GM06990 (cell line): Measurements from ENCODE around the gene CRISPLD2.
"Not testable (repeated sequence)": the region's sequence is repeated elsewhere in the genome, so short reads cannot be mapped to it uniquely, and the experiment has no call there.

ENCODE experiments used
- DNase-seq: peaks from one replicate; pipeline ENCODE4 v3.0.0-alpha.2; 2011; ENCODE audit not compliant: insufficient read length; ENCODE audit errors: extremely low read depth
- H3K27me3 ChIP-seq: replicated peaks from 2 replicates; pipeline ENCODE4 v1.6.0; 2011; ENCODE audit warnings: low read length; ENCODE audit not compliant: control insufficient read depth, insufficient read depth
- H3K36me3 ChIP-seq: 2 replicates; pipeline ENCODE4 v1.5.1; 2011; ENCODE audit warnings: low read length; ENCODE audit not compliant: control insufficient read depth, insufficient read depth
- H3K4me3 ChIP-seq: replicated peaks from 2 replicates; pipeline ENCODE4 v1.5.1; 2011; ENCODE audit warnings: low read depth, mild to moderate bottlenecking, control low read depth, low read length
- CTCF ChIP-seq: IDR thresholded peaks from 2 replicates; pipeline ENCODE4 v1.5.1; 2011; ENCODE audit warnings: low read length, control low read depth, mild to moderate bottlenecking, inconsistent platforms; ENCODE audit not compliant: insufficient read depth, poor library complexity, severe bottlenecking

CRISPLD2 gene

GRCh38 chr16:84827131-84827574 is 7.4 kb downstream of the CRISPLD2 start:
- H3K36me3 ChIP-seq, result no peaks in the 10 kb centered on the region
- H3K27me3 ChIP-seq, result peaks cover 3% of the 10 kb centered on the region; the same call in 1 of the 2 replicates
- no peak overlapping the region for H3K4me3 ChIP-seq
- no peak for TF ChIP-seq CTCF
- DNase-seq, result no peak

- peaks cover 2% of the 10 kb centered on the region; the same call in 1 of the 2 replicates for H3K27me3 ChIP-seq
- DNase-seq, result no peak
- TF ChIP-seq CTCF, result no peak
- no peak overlapping the region for H3K4me3 ChIP-seq
- no peaks in the 10 kb centered on the region for H3K36me3 ChIP-seq
Measured at GRCh38 chr16:84827897-84828296, 8.1 kb downstream of the CRISPLD2 start.

- H3K4me3 ChIP-seq, result no peak overlapping the region
- no peaks in the 10 kb centered on the region for H3K36me3 ChIP-seq
- DNase-seq, result no peak
- 0 out of 2 replicates have a peak, but pooled peaks cover 2% of the 10 kb centered on the region for H3K27me3 ChIP-seq
- no peak for TF ChIP-seq CTCF
Measured at GRCh38 chr16:84828322-84828721, 8.5 kb downstream of the CRISPLD2 start.

DNA sequence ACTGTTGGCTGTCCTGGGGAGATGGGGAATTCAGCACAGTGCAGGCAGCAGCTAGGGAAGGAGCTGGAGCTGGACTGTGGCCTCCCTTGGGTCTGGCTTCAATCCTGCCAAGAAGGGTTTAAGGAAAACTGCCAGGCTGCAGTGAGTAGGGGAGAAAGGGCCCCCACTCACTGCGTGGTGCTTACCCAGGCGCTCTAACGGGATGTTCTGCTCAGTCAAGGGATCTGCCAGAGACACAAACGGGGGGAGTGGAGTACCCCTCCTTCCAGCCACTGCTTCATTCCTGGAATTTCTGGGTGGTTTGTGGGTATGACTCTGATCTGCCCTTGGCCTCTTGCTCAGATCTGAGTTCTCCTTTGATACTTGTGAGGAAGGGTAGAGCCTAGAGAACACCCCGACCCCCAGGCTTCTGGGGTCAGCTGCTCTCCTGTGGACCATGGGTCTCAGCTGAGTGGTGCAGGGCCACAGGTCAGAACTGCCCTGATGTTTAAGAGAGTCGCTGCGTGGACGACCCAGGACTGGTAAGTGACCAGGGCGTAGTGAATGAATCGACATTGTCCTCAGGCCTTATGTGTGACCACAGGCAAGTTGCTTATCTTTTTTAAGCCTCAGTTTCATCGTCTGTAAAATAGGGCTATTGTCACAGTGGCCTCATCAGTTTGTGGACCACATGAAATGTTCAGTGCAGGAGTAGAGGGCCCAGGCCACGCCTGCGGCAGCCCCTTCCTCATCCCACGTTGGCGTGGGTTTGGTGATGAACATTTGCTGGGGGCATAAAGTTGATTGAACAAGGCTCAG is 9.6 kb downstream of the CRISPLD2 start:
- Histone ChIP-seq H3K36me3 (no peaks in the 10 kb centered on the region), H3K4me3 (no peak overlapping the region), H3K27me3 (0 out of 2 replicates have a peak, but pooled peaks cover 2% of the 10 kb centered on the region)
- DNase-seq, result no peak
- TF ChIP-seq CTCF, result no peak

DNA sequence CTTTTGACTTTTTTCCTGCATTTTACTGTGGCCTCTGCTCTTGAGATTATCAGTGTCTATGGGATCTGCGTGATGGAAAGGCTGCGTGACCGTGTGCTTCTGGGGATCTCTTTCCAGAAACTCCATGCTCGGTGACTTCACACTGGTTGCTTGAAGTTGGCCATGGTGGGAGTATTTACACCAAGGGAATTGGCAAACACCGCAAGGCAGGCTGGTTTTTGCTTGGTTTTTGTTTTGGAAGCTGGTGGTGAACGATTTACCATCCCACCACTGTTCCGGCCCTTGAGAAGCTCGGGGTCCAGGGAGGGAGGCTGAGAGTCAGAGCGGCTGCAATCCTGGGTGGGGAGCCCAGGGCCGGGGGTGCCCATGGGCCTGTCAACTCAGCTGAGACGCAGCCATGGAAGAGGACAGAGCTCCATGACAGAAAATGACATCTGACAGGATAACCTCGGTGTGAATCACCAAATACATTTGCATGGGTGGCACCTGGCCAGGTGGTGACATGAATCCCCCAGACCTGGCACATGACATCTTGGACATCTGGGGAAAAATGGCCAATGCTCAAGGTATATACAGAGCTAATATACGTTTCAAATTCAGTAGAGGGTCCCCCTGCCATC is 11.1 kb downstream of the CRISPLD2 start:
- no peak for TF ChIP-seq CTCF
- no peak for DNase-seq
- Histone ChIP-seq H3K4me3 (no peak overlapping the region), H3K36me3 (no peaks in the 10 kb centered on the region), H3K27me3 (peaks cover 2% of the 10 kb centered on the region; the same call in 1 of the 2 replicates)

DNA sequence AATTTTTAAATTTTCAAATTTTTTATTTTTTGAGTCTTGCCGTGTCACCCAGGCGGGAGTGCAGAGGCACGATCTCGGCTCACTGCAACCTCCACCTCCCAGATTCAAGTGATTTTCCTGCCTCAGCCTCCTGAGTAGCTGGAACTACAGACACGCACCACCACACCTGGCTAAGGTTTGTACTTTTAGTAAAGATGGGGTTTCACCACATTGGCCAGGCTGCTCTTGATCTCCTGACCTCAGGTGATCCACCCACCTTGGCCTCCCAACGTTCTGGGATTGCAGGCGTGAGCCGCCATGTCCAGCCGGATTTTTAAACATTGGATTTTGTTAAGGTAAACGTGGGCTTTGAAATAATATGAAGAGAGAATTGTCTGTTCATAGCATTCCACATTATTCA is 11.9 kb downstream of the CRISPLD2 start:
- not testable (repeated sequence) for H3K36me3 ChIP-seq, H3K4me3 ChIP-seq, DNase-seq, H3K27me3 ChIP-seq
